ENCODE results near the gene PPARG. TPM values are rescaled to one million over a fixed set of nuclear protein-coding genes. Genes with fewer than 3 reads are reported as not detected.

Gene PPARG
- polyA plus RNA-seq, 1 donor (not counting 4 experiments of a cell fraction or from before 2014, with no cell fraction given), result 3.1 TPM

- Histone ChIP-seq H3K4me2 (ENCODE audit: control insufficient read depth, extremely low read depth, insufficient read depth, low read depth, low read length) (no peak overlapping the region), H3K4me1 (ENCODE audit: control insufficient read depth, extremely low read depth, insufficient read depth, low read length) (no peaks in the 10 kb centered on the region), H3K9me1 (ENCODE audit: control insufficient read depth, extremely low read depth, insufficient read depth, low read length) (no peaks in the 10 kb centered on the region), H3K9ac (ENCODE audit: control insufficient read depth, extremely low read depth, insufficient read depth, low read length) (no peak overlapping the region), H4K20me1 (ENCODE audit: control insufficient read depth, extremely low read depth, insufficient read depth, low read length) (no peaks in the 10 kb centered on the region), H3K79me2 (ENCODE audit: control insufficient read depth, insufficient read depth, low read length) (no peaks in the 10 kb centered on the region), H2AFZ (ENCODE audit: control insufficient read depth, low read length) (no peak overlapping the region), H3K27me3 (ENCODE audit: control insufficient read depth, extremely low read depth, insufficient read depth, low read length) (peaks cover 14% of the 10 kb centered on the region), H3K9me3 (ENCODE audit: control insufficient read depth, low read depth, low read length) (no peaks in the 10 kb centered on the region), H3K36me3 (ENCODE audit: control insufficient read depth in 2 of 2, extremely low read depth in 1 of 2, insufficient read depth in 2 of 2, low read length in 2 of 2) (no peaks in the 10 kb centered on the region), H3K4me3 (ENCODE audit: control insufficient read depth in 2 of 3, extremely low read depth in 1 of 3, insufficient read depth in 2 of 3, low read depth in 1 of 3, low read length in 3 of 3) (no peak overlapping the region), H3K27ac (ENCODE audit: control insufficient read depth, insufficient read depth, low read length) (no peak overlapping the region)
- dilution Hi-C loops (cut with MboI; ENCODE audit: extremely low pct_ligation_motif_present, low sequenced_read_pairs), result no loop called here
- TF ChIP-seq EZH2 (IDR thresholded peaks at IDR 0.05; ENCODE audit: low read length) (no peak), CTCF (optimal IDR thresholded peaks at IDR 0.05 in 1 of 3, IDR thresholded peaks at IDR 0.05 in 1 of 3, conservative IDR thresholded peaks at IDR 0.05 in 1 of 3; ENCODE audit: extremely low read depth in 1 of 3, insufficient read depth in 2 of 3, low read length in 3 of 3) (no peak)
- FAIRE-seq (no peak), DNase-seq (ENCODE audit: low read depth, low spot score) (no peak)
These were observed 137.1 kb downstream of the PPARG start for GRCh38 chr3:12425850-12426579.

DNA sequence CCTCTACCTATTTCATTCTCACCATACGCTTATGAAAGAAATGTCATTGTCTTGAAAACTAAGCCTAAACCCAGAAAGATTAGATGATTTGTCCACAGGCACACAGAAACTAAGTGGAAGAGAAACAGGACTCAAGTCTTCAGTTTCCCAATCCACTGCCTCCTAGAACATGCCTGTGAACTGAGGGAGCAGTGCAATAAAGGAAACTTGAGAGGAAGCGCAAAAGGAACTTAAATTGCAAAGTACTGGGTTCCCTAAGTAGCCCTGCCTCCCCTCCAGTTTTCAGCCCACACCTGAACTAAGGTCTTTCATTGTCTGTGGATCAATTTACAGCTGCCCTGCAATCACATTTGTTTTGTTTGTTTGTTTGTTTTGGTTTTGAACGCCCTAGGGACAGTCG, 138.7 kb downstream of the PPARG start:
- H3K27ac ChIP-seq (ENCODE audit: control insufficient read depth, insufficient read depth, low read length), result no peak overlapping the region
- FAIRE-seq, result no peak

More for the DNA sequence above, 138.7 kb downstream of the PPARG start:
- H3K9me1 ChIP-seq (ENCODE audit: control insufficient read depth, extremely low read depth, insufficient read depth, low read length), result no peaks in the 10 kb centered on the region
- no peaks in the 10 kb centered on the region for H3K36me3 ChIP-seq (ENCODE audit: control insufficient read depth in 2 of 2, extremely low read depth in 1 of 2, insufficient read depth in 2 of 2, low read length in 2 of 2)
- H3K79me2 ChIP-seq (ENCODE audit: control insufficient read depth, insufficient read depth, low read length), result no peaks in the 10 kb centered on the region
- H3K9me3 ChIP-seq (ENCODE audit: control insufficient read depth, low read depth, low read length), result no peaks in the 10 kb centered on the region
- H4K20me1 ChIP-seq (ENCODE audit: control insufficient read depth, extremely low read depth, insufficient read depth, low read length), result no peaks in the 10 kb centered on the region
- DNase-seq (ENCODE audit: low read depth, low spot score), result no peak
- TF ChIP-seq CTCF (optimal IDR thresholded peaks at IDR 0.05 in 1 of 3, IDR thresholded peaks at IDR 0.05 in 1 of 3, conservative IDR thresholded peaks at IDR 0.05 in 1 of 3; ENCODE audit: extremely low read depth in 1 of 3, insufficient read depth in 2 of 3, low read length in 3 of 3) (no peak), EZH2 (IDR thresholded peaks at IDR 0.05; ENCODE audit: low read length) (no peak)
- H2AFZ ChIP-seq (ENCODE audit: control insufficient read depth, low read length), result no peak overlapping the region
- peaks cover 14% of the 10 kb centered on the region for H3K27me3 ChIP-seq (ENCODE audit: control insufficient read depth, extremely low read depth, insufficient read depth, low read length)
- no peak overlapping the region for H3K4me2 ChIP-seq (ENCODE audit: control insufficient read depth, extremely low read depth, insufficient read depth, low read depth, low read length)
- H3K4me3 ChIP-seq (ENCODE audit: control insufficient read depth in 2 of 3, extremely low read depth in 1 of 3, insufficient read depth in 2 of 3, low read depth in 1 of 3, low read length in 3 of 3), result no peak overlapping the region
- H3K4me1 ChIP-seq (ENCODE audit: control insufficient read depth, extremely low read depth, insufficient read depth, low read length), result no peaks in the 10 kb centered on the region
- dilution Hi-C loops (cut with MboI; ENCODE audit: extremely low pct_ligation_motif_present, low sequenced_read_pairs), result no loop called here
- no peak overlapping the region for H3K9ac ChIP-seq (ENCODE audit: control insufficient read depth, extremely low read depth, insufficient read depth, low read length)
